ENCODE results near the gene PLCG1. TPM values are rescaled to one million over a fixed set of nuclear protein-coding genes. Genes with fewer than 3 reads are reported as not detected.
"Not testable (repeated sequence)": the region's sequence is repeated elsewhere in the genome, so short reads cannot be mapped to it uniquely, and the experiment has no call there.

The PLCG1 gene
- total and polyA plus RNA-seq, 9 of the 15 experiments (the other 6 are each of a cell fraction or from before 2014, with no cell fraction given): 1.7 to 67.0 (median 34.8) TPM

GRCh38 chr20:41132388-41132775, 5.0 kb upstream of the PLCG1 start:
- 62% methylated on average over 5 of the region's 9 CpGs for WGBS (ENCODE audit: insufficient coverage, low coverage, missing lambda C conversion rate)
- H3K9me1 ChIP-seq (ENCODE audit: control insufficient read depth, insufficient read depth, low read length); H3K9me3 ChIP-seq (replicated peaks; ENCODE audit: control insufficient read depth, insufficient read depth, low read depth, low read length); H2AFZ ChIP-seq (ENCODE audit: low read depth, low read length); H3K27me3 ChIP-seq (ENCODE audit: control insufficient read depth in 2 of 2, insufficient read depth in 2 of 2, low read length in 2 of 2); in situ Hi-C loops (cut with MboI); H3K9ac ChIP-seq (ENCODE audit: insufficient read depth in 1 of 2, low read depth in 2 of 2, low read length in 2 of 2); intact Hi-C loops (cut with micrococcal nuclease); ATAC-seq; POLR2A ChIA-PET; H3K27ac ChIP-seq (ENCODE audit: extremely low read depth, low read depth, low read length); H4K20me1 ChIP-seq (replicated peaks; ENCODE audit: control insufficient read depth, insufficient read depth, low read length); CTCF ChIA-PET (ENCODE audit: low intra/inter-chr PET ratio); H3K79me2 ChIP-seq (ENCODE audit: control insufficient read depth, insufficient read depth, low read length); FAIRE-seq; H3K4me2 ChIP-seq (ENCODE audit: insufficient read depth, low read length); H3K4me3 ChIP-seq; H3K36me3 ChIP-seq (ENCODE audit: control insufficient read depth, insufficient read depth, low read length); BruUV-seq (replicated peaks); DNase-seq (ENCODE audit: extremely low read depth in 1 of 4, low spot score in 3 of 4): not testable (repeated sequence)
- H3K4me1 ChIP-seq (replicated peaks in 1 of 2; ENCODE audit: control insufficient read depth in 2 of 2, insufficient read depth in 2 of 2, low read length in 2 of 2): peaks cover 10 to 22% of the 10 kb centered on the region in 2 experiments; a peak in 4 of 5 replicates
- 0 out of 2 replicates have a peak, but pooled peaks have one; percentile 27 for TF ChIP-seq CEBPB (tag; IDR thresholded peaks at IDR 0.05)

- Histone ChIP-seq H3K79me2 (ENCODE audit: control insufficient read depth, insufficient read depth, low read length) (peaks cover 13% of the 10 kb centered on the region), H3K9me3 (replicated peaks; ENCODE audit: control insufficient read depth, insufficient read depth, low read depth, low read length) (no peaks in the 10 kb centered on the region), H2AFZ (ENCODE audit: low read depth, low read length) (peak overlapping the region; percentile 34), H3K4me1 (replicated peaks in 1 of 2; ENCODE audit: control insufficient read depth in 2 of 2, insufficient read depth in 2 of 2, low read length in 2 of 2) (peaks cover 19 to 36% of the 10 kb centered on the region in 2 experiments; a peak in 4 of 5 replicates), H3K9me1 (ENCODE audit: control insufficient read depth, insufficient read depth, low read length) (no peaks in the 10 kb centered on the region), H3K4me2 (ENCODE audit: insufficient read depth, low read length) (peak overlapping the region; percentile 16; the same call in 1 of the 2 replicates), H3K27ac (ENCODE audit: extremely low read depth, low read depth, low read length) (no peak overlapping the region; the same call in 2 of the 3 replicates), H3K9ac (ENCODE audit: insufficient read depth in 1 of 2, low read depth in 2 of 2, low read length in 2 of 2) (peak overlapping the region in 1 of 2 experiments; percentile 77; a peak in 2 of 4 replicates), H4K20me1 (replicated peaks; ENCODE audit: control insufficient read depth, insufficient read depth, low read length) (no peaks in the 10 kb centered on the region; the same call in 1 of the 2 replicates), H3K4me3 (no peak overlapping the region), H3K36me3 (ENCODE audit: control insufficient read depth, insufficient read depth, low read length) (no peaks in the 10 kb centered on the region), H3K27me3 (ENCODE audit: control insufficient read depth in 2 of 2, insufficient read depth in 2 of 2, low read length in 2 of 2) (no peaks in the 10 kb centered on the region)
- DNase-seq (ENCODE audit: extremely low read depth in 1 of 4, low spot score in 3 of 4): peak; percentile 67 to 76 (median 73)
- CTCF ChIA-PET (ENCODE audit: low intra/inter-chr PET ratio): no interaction called here
- POLR2A ChIA-PET: interaction anchor here (0.7 to 1.7 kb wide), 3 partner anchors 8 to 182 kb away, joined by 3 to 7 read pairs (median 3); no protein-coding TSS in a partner anchor
- peak; percentile 57 for FAIRE-seq
- 26% methylated on average over 7 of the region's 7 CpGs for WGBS (ENCODE audit: insufficient coverage, low coverage, missing lambda C conversion rate)
- ATAC-seq: no peak
- intact Hi-C loops (cut with micrococcal nuclease) (loop anchor here (2.0 kb wide), 1 partner anchor 99 kb away; no protein-coding TSS in a partner anchor), in situ Hi-C loops (cut with MboI) (no loop called here)
- BruUV-seq (replicated peaks): no TSS peak
- TF ChIP-seq BCOR (IDR thresholded peaks at IDR 0.05) (peak; percentile 94), BHLHE40 (IDR thresholded peaks at IDR 0.05; ENCODE audit: low read length) (peak; percentile 57), NONO (IDR thresholded peaks at IDR 0.05; ENCODE audit: low read depth in 2 of 2, low read length in 1 of 2) (no peak), FOXJ3 (CRISPR knock-in tag; IDR thresholded peaks at IDR 0.05) (no peak), ZNF551 (CRISPR knock-in tag; IDR thresholded peaks at IDR 0.05) (no peak), ATF7 (IDR thresholded peaks at IDR 0.05) (peak; percentile 76), RBM25 (IDR thresholded peaks at IDR 0.05; ENCODE audit: low read depth, low read length, severe bottlenecking) (peak; percentile 88), CREB1 (IDR thresholded peaks at IDR 0.05) (peak; percentile 75), CREB1 (CRISPR knock-in tag; IDR thresholded peaks at IDR 0.05) (peak; percentile 56; the same call in 1 of the 2 replicates), ATF3 (IDR thresholded peaks at IDR 0.05) (peak; percentile 86), ATF3 (CRISPR knock-in tag; conservative IDR thresholded peaks at IDR 0.05) (no peak), ATF1 (CRISPR knock-in tag; IDR thresholded peaks at IDR 0.05) (no peak), ATF1 (tag; IDR thresholded peaks at IDR 0.05) (peak; percentile 89), JUND (IDR thresholded peaks at IDR 0.05; ENCODE audit: borderline replicate concordance, low read depth, low read length) (peak; percentile 49; the same call in 1 of the 2 replicates), JUND (tag; IDR thresholded peaks at IDR 0.05; ENCODE audit: borderline replicate concordance, low read depth, low read length) (no peak)
These were observed 3.5 kb upstream of the PLCG1 start for GRCh38 chr20:41133709-41134361.
